Thoracic aorta (tissue), 2 donors: ENCODE results near the gene PPP1R12C. TPM values are rescaled to one million over a fixed set of nuclear protein-coding genes. Genes with fewer than 3 reads are reported as not detected.
"Not testable (repeated sequence)": the region's sequence is repeated elsewhere in the genome, so short reads cannot be mapped to it uniquely, and the experiment has no call there.

ENCODE experiments used
- ATAC-seq: fragments of 150-250 bp; one replicate; pipeline ENCODE4 v1.8.0; 2017; ENCODE audit warnings: low read depth; ENCODE audit not compliant: insufficient number of reproducible peaks, low FRiP score
- DNase-seq: peaks from one replicate; pipeline ENCODE4 v3.0.0-alpha.2; 2020; ENCODE audit warnings: low spot score
- H3K27ac ChIP-seq, 2 donors: fragments of 200-600 bp; sonication (generic); 1 replicate in 1 of 2; 2 replicates in 1 of 2; pipeline ENCODE4 v1.5.1; 2016; ENCODE audit warnings: mild to moderate bottlenecking in 2 of 2, moderate library complexity in 2 of 2
- H3K27me3 ChIP-seq: fragments of 200-600 bp; sonication (generic); replicated peaks from 2 replicates; pipeline ENCODE4 v1.6.0; 2016; ENCODE audit warnings: mild to moderate bottlenecking; ENCODE audit not compliant: insufficient read depth
- H3K36me3 ChIP-seq: fragments of 200-600 bp; sonication (generic); one replicate; pipeline ENCODE4 v1.5.1; 2016
- H3K4me1 ChIP-seq, 2 donors: fragments of 200-600 bp; sonication (generic); 1 replicate in 1 of 2; 2 replicates in 1 of 2; pipeline versions ENCODE4 v1.5.1 to v1.6.0; 2016; ENCODE audit warnings: low read depth in 2 of 2, mild to moderate bottlenecking in 1 of 2; ENCODE audit not compliant: control insufficient read depth in 1 of 2
- H3K4me3 ChIP-seq: fragments of 200-600 bp; sonication (generic); 2 replicates; pipeline ENCODE4 v1.5.1; 2016; ENCODE audit warnings: mild to moderate bottlenecking
- H3K9me3 ChIP-seq: fragments of 200-600 bp; sonication (generic); 2 replicates; pipeline ENCODE4 v1.5.1; 2016
- total RNA-seq, 2 donors: library from RNA; depleted of rRNA; stranded (reverse); fragments of >200 nt; gene quantifications; one replicate each; pipeline versions ENCODE4 v1.1.0 to v1.2.3, GENCODE V29; 2016
- TF ChIP-seq, protein P1 (sequence below): fragments of 200-600 bp; sonication (generic); IDR thresholded peaks from one replicate; pipeline ENCODE4 v1.5.1; 2019; ENCODE audit warnings: antibody characterized with exemption

Gene PPP1R12C
- total RNA-seq, 2 donors from 2014 or later, result 194 to 250 TPM

DNA sequence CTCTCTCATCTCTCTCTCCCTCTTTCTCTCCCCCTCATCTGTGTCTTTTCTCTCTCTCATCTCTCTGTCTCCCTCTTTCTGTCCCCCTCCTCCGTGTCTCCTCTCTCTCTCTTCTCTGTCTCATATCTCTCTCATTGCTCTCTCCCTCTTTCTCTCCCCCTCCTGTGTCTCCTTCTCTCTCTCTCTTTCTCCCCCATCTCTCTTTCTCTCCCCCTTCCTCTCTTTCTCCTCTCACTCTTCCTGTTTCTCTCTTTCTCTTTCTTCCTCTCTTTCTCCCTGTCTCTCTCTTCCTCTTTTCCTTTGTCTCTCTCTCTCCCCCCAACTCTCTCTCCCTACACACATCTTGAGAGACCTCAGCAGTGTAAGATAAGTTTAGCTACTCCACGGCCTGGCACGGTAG, 49.6 kb downstream of the PPP1R12C start:
- no peaks in the 10 kb centered on the region for H3K27me3 ChIP-seq
- H3K9me3 ChIP-seq, result no peaks in the 10 kb centered on the region
- TF ChIP-seq, protein P1, sequence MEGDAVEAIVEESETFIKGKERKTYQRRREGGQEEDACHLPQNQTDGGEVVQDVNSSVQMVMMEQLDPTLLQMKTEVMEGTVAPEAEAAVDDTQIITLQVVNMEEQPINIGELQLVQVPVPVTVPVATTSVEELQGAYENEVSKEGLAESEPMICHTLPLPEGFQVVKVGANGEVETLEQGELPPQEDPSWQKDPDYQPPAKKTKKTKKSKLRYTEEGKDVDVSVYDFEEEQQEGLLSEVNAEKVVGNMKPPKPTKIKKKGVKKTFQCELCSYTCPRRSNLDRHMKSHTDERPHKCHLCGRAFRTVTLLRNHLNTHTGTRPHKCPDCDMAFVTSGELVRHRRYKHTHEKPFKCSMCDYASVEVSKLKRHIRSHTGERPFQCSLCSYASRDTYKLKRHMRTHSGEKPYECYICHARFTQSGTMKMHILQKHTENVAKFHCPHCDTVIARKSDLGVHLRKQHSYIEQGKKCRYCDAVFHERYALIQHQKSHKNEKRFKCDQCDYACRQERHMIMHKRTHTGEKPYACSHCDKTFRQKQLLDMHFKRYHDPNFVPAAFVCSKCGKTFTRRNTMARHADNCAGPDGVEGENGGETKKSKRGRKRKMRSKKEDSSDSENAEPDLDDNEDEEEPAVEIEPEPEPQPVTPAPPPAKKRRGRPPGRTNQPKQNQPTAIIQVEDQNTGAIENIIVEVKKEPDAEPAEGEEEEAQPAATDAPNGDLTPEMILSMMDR, result no peak
- no peak overlapping the region for H3K4me3 ChIP-seq
- no peak for DNase-seq
- H3K27ac ChIP-seq, result no peak overlapping the region
- ATAC-seq, result no peak
- peaks cover 0 to 6% of the 10 kb centered on the region in 2 donors for H3K4me1 ChIP-seq
- H3K36me3 ChIP-seq, result no peaks in the 10 kb centered on the region

DNA sequence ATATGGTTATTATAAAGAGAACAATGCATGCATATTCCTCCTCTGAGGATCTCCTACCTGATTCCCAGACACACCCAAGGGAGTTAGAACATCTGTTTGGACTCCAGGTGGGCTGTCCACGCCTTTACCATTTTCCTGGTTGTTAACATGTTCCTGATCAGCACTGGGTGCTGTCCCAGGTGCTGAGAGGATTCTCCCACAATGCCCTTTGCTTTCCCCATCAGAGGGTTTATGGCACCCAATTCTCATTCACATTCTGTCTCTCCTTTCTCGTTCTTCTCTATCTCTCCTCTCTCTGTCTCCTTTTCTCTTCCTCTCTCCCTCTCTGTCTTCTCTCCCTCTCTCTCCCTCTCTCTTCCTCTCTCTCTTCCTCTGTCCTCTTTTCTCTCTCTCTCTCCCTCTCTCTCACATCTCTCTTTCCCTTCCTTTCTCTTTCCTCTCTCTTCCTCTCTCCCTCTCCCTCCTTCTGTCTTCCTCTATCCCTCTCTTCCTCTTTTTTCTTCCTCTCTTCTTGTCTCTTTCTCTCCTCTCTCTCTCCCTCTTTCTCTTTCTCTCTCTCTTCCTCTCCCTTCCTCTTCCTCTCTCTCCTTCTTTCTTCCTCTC, 51.2 kb downstream of the PPP1R12C start:
- Histone ChIP-seq H3K4me3 (no peak overlapping the region), H3K27ac (no peak overlapping the region), H3K4me1 (peaks cover 3 to 15% of the 10 kb centered on the region in 2 donors), H3K36me3 (no peaks in the 10 kb centered on the region), H3K27me3 (no peaks in the 10 kb centered on the region), H3K9me3 (no peaks in the 10 kb centered on the region)
- ATAC-seq (no peak), DNase-seq (no peak)
- TF ChIP-seq, protein P1, result no peak

DNA sequence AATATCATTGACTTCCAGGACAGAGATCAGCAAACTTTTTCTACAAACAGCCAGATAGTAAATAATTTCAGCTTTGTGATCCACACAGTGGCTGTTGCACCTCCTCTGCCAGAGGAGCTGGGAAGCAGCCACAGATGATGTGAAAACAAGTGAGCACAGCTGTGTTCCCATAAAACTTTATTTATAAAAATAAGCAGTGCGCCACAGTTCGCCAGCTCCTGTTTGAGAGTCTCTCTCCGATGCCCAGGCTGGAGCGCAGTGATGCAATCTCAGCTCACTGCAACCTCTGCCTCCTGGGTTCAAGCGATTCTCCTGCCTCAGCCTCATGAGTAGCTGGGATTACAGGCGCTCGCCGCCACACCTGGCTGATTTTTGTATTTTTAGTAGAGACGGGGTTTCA, 51.9 kb downstream of the PPP1R12C start:
- not testable (repeated sequence) for H3K4me3 ChIP-seq, H3K36me3 ChIP-seq, DNase-seq, H3K27me3 ChIP-seq, ATAC-seq, H3K9me3 ChIP-seq, H3K27ac ChIP-seq
- peaks cover 3 to 15% of the 10 kb centered on the region in 2 donors for H3K4me1 ChIP-seq

DNA sequence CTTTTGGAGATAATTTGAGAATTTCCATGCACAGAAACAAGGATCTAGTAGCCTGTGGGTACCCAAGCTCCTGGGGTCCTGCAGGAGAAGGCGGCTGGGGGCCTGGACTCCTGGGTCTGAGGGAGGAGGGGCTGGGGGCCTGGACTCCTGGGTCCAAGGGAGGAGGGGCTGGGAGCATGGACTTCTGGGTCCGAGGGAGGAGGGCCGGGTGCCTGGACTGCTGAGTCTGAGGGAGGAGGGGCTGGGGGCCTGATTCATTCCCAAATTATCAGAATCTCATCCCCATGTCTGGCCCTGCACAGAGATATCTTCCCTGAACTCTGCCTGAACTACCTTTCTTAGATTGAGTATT, 54.0 kb downstream of the PPP1R12C start:
- ATAC-seq, result no peak
- H3K27ac ChIP-seq, result peak overlapping the region; percentile 48 to 55
- peak overlapping the region; percentile 91 for H3K4me3 ChIP-seq
- no peaks in the 10 kb centered on the region for H3K27me3 ChIP-seq
- no peak for DNase-seq
- H3K36me3 ChIP-seq, result peaks cover 3% of the 10 kb centered on the region
- TF ChIP-seq, protein P1, result no peak
- H3K4me1 ChIP-seq, result peaks cover 3 to 10% of the 10 kb centered on the region in 2 donors
- H3K9me3 ChIP-seq, result no peaks in the 10 kb centered on the region

DNA sequence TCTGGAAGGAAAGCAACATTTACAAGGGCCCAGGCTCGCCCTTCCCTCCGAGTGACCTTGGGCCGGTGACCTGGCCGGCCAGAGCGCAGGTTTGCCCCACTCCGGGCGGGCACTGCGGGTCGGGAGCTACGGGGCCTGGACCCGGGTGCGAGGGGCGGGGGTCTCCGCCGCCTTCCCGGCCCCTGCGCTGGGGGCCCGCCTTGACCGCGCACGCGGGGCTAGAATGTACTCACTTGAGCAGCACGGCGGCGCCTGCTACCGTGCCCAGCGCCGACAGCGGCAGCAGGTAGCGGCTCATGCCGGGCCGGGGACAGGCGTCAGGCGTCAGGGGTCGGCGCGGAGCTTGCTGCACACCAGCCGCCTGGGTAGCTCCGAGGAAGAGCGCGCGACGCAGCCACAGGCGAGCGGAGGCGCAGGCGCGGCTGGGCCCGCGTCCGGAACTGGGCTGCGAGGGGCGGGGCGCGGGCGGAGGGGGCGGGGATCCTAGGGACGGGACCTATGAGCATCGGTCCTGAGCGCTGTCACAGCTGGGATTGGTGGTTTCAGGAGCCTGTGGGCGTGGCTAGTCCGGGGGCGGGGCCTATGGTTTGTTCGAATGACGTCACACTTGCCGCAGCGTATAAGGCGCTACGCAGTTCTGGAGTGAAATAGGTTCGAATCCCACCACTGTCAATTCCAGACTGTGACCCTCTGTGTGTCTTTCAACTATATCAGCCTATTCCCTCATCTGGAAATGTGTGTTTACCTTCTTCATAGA, 54.5 kb downstream of the PPP1R12C start, which contains the start of gene RDH13:
Gene RDH13, minus strand, starts transcription at position 414 of the 757 bp plus-strand sequence. Its CDS starts 116 bp downstream, at position 298.
- DNase-seq, result peak; percentile 94
- Histone ChIP-seq H3K9me3 (no peaks in the 10 kb centered on the region), H3K4me1 (peaks cover 3 to 10% of the 10 kb centered on the region in 2 donors), H3K36me3 (peaks cover 8% of the 10 kb centered on the region), H3K27ac (peak within 1 kb of the TSS; percentile 55 to 70), H3K4me3 (peak within 1 kb of the TSS; percentile 91), H3K27me3 (no peaks in the 10 kb centered on the region)
- ATAC-seq, result peak; percentile 92
- TF ChIP-seq, protein P1, result no peak

DNA sequence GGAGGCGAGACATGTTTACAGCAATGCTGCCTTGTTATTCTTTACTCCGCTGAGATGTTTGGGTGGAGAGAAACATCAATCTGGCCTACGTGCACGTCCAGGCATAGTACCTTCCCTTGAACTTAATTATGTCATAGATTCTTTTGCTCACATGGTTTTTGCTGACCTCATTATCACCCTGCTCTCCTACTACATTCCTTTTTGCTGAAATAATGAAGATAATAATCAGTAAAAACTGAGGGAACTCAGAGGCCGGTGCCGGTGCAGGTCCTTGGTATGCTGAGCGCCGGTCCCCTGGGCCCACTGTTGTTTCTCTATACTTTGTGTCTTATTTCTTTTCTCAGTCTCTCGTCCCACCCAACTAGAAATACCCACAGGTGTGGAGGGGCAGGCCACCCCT, 57.1 kb downstream of the PPP1R12C start:
- H3K4me3 ChIP-seq, H3K27me3 ChIP-seq, H3K4me1 ChIP-seq, ATAC-seq, DNase-seq, H3K27ac ChIP-seq, H3K9me3 ChIP-seq: not testable (repeated sequence)
- H3K36me3 ChIP-seq, result peaks cover 24% of the 10 kb centered on the region
